Measurements from ENCODE around the gene NAPSA.
"Not testable (repeated sequence)": the region's sequence is repeated elsewhere in the genome, so short reads cannot be mapped to it uniquely, and the experiment has no call there.

The NAPSA gene
- 1.3 reads per million for total RNA-seq

DNA sequence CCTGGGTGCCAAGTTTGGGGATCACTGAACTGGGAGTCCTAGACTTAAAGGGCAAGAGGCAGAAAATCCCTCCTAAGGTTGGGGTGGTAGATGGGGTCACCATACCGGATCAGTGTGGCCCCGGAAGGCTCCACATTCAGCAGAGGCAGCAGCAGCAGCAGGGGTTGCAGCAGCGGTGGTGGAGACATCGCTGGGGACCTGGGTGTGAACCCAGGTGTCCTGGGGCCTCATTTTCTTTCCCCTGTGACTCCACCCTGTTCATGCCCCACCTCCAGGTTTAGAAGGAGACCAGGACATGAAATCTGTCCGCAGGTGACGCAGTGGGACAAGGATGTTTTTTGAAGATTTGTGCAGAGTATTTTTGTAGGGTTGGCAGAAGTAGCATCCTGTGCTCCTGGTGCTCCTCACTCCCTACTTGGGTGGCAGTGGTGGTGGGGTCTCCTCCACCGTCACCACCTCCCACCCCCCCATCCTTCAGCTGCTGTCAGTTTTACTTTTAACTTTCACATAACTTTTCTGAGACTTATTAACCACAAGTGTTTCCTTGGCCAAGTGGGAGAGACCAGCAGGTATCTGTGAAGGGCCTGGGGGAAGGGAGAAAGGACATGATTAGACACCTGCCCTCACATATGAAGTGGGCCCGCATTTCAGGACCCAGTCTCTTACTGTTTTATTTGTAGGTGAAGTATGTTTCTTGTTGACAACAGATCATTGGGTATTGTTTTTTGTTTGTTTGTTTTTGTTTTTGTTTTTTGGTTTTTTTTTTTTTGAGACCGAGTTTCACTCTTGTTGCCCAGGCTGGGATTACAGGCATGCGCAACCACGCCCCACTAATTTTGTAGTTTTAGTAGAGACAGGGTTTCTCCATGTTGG, at the start of gene NAPSA:
Gene NAPSA, minus strand, starts transcription at position 206 of the 873 bp plus-strand sequence. Its CDS starts 18 bp downstream, at position 188.
- DNase-seq = no peak

- DNase-seq = no peak
Observed at GRCh38 chr19:50413531-50413930, 48.1 kb upstream of the NAPSA start.

GRCh38 chr19:50413096-50413495, 47.7 kb upstream of the NAPSA start:
- no peak for DNase-seq

DNA sequence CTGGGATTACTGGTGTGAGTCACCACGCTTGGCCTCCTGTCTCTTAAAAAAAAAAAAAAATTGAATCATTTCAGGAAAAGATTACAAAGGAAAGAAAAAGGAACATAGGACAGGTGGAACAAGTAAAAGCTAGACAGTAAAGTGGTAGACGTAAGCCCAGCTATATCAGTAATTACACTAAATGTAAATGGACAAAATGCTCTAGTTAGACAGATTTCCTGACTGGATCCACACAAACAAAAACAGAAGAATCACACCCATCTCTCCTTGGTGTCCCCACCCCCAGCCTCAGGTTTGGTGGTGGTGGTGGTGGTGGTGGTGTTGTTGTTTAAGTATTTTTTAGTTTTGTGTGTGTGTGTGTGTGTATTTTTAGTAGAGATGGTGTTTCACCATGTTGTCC, 47.0 kb upstream of the NAPSA start:
- no peak for DNase-seq

GRCh38 chr19:50410109-50410508, 44.7 kb upstream of the NAPSA start:
- no peak for DNase-seq

GRCh38 chr19:50409347-50409746, 43.9 kb upstream of the NAPSA start:
- no peak for DNase-seq

GRCh38 chr19:50406829-50407228, 41.4 kb upstream of the NAPSA start:
- no peak for DNase-seq

DNA sequence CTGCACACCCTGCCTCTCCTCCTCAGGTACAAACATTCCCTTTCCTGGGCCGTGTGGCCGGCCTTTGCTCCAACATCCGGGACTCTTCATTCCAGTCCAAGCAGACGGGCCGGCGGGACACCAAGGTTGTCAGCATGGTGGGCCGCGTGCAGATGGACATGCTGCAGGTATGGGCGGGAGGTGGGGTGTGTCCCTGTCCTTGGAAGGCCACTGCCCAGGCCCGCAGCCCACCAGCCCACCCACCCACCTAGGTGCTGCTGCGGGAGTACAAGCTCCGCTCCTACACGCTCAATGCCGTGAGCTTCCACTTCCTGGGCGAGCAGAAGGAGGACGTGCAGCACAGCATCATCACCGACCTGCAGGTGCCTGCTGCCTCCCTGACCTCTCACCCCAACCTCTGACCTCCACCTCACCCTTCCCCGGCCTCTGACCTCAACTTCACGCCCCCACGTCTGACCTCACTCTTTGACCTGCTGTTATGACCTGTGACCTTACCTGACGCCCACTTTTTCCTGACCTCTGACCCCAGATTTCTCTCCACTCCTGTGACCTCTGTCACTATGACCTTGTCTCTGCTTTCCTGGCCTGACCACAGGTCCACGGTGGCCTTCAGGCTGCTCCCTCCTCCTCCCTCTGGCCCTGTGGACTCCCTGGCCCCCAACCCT, 40.8 kb upstream of the NAPSA start:
- DNase-seq = no peak

DNA sequence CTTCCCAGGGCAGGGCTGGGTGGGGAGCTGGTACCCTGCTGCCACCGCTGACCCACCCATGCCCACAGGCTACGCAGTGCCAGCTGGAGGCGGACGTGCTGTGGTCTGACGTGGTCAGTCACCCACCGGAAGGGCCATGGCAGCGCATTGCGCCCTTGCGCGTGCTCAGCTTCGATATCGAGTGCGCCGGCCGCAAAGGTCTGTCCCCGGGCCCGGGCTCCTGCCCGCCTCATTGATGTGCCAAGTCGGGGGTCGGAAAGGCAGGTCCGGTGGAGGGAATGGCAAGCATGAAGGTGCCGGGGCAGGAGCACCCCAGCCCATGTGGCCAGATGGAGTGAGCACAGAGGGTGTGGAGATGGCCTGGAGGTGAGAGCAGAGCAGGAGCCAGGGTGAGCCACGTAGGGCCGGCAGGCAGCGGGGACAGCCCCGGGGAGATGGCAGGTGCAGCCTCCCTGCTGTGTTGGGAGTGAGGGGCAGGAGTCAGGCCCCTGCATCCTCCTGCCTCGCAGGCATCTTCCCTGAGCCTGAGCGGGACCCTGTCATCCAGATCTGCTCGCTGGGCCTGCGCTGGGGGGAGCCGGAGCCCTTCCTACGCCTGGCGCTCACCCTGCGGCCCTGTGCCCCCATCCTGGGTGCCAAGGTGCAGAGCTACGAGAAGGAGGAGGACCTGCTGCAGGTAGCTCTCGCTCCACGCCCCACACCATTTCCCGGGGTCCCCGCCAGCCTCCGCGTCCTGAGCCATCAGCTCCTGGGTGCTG, 37.3 kb upstream of the NAPSA start:
- no peak for DNase-seq

DNA sequence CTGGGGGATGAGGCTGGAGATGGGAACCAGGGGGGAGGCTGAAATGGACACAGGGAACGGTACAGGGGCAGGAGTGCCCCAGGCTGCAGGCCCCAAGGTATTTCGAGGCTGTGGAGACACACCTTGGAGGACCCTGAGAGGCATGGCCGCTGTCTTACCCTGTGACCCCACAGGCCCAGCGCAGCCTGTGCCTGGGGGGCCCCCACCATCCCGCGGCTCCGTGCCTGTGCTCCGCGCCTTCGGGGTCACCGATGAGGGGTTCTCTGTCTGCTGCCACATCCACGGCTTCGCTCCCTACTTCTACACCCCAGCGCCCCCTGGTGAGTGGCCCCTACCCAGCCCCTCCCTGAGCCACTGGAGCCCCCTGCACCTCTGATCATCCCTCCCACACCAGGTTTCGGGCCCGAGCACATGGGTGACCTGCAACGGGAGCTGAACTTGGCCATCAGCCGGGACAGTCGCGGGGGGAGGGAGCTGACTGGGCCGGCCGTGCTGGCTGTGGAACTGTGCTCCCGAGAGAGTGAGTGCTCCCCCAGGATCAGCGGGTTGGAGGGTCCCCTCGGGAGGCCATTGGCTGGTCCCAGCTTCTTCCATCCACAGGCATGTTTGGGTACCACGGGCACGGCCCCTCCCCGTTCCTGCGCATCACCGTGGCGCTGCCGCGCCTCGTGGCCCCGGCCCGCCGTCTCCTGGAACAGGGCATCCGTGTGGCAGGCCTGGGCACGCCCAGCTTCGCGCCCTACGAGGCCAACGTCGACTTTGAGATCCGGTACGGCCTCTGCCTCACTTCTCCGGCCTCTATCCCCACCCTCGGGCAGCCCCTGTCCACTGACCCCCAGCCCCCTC, 36.4 kb upstream of the NAPSA start:
- DNase-seq = no peak

DNA sequence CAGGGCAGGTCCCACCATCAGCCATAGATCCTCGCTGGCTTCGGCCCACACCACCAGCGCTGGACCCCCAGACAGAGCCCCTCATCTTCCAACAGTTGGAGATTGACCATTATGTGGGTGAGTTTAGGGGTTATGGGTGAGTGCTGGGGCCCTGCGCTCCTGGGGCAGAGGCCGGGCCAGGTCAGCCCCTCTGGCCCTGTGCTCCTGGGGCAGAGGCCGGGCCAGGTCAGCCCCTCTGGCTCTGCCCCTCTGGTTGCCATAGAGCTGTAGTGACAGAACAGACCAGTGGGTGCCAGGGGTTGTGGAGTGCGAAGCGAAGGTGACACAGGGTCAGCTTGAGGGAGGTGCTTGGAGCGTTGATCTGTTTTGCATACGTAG, 33.9 kb upstream of the NAPSA start:
- DNase-seq = no peak

DNA sequence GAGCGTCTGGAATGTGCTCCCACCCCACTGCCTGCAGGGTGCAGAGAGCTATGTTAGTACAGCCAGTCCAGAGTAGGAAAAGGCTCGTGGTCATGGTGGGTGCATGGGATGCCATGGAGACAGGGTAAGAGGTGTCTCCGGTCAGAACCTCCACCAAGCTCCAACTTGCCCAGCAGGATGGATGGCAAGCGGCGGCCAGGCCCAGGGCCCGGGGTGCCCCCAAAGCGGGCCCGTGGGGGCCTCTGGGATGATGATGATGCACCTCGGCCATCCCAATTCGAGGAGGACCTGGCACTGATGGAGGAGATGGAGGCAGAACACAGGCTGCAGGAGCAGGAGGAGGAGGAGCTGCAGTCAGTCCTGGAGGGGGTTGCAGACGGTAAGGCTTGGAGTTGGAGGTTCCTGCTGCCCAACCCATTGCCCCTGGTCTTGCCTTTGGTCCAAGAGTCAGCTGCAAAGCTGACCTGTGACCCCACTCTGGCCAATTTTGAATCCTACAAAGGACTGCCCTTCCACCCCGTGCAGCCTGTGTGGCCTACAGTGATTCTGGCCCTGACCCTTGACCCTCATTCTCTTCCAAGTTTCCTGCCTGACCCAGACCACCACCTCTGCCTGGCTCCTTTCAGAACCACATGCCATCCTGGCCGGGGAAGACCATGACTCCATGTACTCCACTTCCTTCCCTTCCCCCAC, 33.4 kb upstream of the NAPSA start:
- no peak for DNase-seq

GRCh38 chr19:50394017-50394416, 28.6 kb upstream of the NAPSA start:
- no peak for DNase-seq

- no peak for DNase-seq
Observed at GRCh38 chr19:50393589-50393988, 28.1 kb upstream of the NAPSA start.

DNA sequence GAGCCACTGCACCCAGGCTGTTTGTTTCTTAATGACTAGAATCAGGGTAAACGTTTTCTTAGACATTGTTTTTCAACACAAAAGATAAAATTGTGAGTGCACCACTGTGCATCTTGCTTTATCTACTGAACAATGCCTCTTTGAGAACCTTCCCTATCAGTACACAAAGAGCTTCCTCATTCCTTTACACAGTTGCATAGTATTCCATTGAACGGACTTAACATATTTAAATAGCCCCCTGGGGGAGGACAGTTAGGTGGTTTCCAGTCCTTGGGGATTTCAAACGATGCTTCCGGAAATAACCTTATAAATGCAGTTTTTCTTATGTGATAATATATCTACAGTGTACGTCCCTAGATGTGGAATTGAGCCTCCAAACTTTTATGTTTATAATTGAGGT, 27.3 kb upstream of the NAPSA start:
- DNase-seq = no peak

- not testable (repeated sequence) for DNase-seq
Observed at GRCh38 chr19:50390952-50391351, 25.5 kb upstream of the NAPSA start.

GRCh38 chr19:50390295-50390694, 24.9 kb upstream of the NAPSA start:
- DNase-seq = not testable (repeated sequence)

DNA sequence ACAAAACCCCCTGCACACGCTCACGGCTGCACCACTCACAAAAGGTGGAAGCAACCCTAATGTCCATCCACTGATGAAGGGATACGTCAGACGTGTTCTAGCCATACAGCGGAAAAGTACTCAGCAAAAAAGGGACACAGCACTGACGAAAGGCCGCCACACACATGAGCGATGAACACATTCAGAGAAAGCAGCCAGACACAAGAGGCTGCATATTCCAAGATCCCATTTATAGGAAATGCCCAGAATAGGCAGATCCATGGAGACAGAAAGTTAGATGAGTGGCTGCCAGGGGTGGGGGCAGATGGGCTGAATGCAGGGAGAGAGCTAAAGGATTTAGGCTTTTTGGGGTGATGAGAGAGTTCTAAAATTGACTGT, 22.4 kb upstream of the NAPSA start:
- no peak for DNase-seq

- DNase-seq = no peak
Observed at GRCh38 chr19:50387176-50387867, 21.9 kb upstream of the NAPSA start.

DNA sequence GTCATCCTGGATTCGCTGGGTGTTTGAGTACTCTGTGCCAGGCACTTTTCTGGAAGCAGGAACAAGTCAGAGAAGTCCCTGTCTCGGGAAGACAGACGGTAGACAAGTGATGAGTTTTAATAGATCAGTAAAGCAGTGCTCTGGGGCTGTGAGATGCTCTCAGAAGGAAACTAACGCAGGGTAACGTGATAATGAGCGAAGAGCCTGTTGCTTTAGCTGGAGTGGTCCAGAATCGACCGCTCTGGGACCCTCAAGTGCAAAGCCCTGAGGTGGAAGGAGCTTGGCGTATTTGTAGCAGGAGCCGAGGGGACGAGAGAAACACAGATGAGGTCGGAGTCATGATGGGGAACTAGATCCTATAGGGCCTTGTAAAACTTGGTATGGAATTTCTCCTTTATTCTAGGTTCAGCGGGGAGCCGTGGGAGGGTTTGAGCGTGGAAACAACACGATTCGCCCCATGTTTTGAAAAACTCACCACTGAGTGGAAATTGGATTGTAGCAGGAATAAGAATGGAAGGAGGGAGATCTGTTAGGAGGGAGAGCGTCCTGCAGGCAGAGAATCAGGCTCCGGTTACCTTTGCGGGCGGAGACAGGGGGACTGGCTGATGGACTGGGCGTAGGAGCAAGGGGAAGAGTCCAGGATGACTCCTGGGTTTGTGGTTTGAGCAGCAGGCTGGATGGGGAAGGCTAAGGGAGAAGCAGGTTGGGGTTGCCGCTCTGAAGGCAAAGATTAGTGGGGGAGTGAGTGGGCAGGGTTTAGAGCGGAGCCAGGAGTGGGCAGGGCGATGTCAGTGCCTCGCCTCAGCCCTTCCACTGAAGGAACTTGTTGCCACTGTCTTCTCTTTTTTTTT, 19.5 kb upstream of the NAPSA start:
- DNase-seq = no peak
